Right lobe of liver (tissue), 6 donors: ENCODE measurements around the gene TOM1. TPM values are rescaled to one million over a fixed set of nuclear protein-coding genes. Genes with fewer than 3 reads are reported as not detected.

Experiments
- ATAC-seq, 4 donors: fragments of 200-7000 bp; cut with Tn5 transposase; one replicate each; pipeline ENCODE4 v1.9.1; 2020; ENCODE audit warnings: mild to moderate bottlenecking in 4 of 4, moderate library complexity in 4 of 4
- DNase-seq, 3 donors: peaks; one replicate each; pipeline ENCODE4 v3.0.0-alpha.2; 2020
- H3K27ac ChIP-seq, 3 donors: fragments of 200-600 bp; one replicate each; pipeline ENCODE4 v1.8.0; 2022
- H3K27me3 ChIP-seq, 2 donors: fragments of 200-600 bp; one replicate each; pipeline ENCODE4 v1.8.0; 2022
- H3K36me3 ChIP-seq, 4 donors: fragments of 200-600 bp; sonication (generic) in 1 of 4; one replicate each; pipeline versions ENCODE4 v1.5.1 to v1.8.0; 2017 to 2022; ENCODE audit warnings: control low read depth in 1 of 4
- H3K4me1 ChIP-seq, 4 donors: fragments of 200-600 bp; sonication (generic) in 1 of 4; one replicate each; pipeline versions ENCODE4 v1.5.1 to v1.8.0; 2017 to 2022; ENCODE audit warnings: control low read depth in 1 of 4
- H3K4me3 ChIP-seq, 3 donors: fragments of 200-600 bp; one replicate each; pipeline ENCODE4 v1.8.0; 2022
- H3K9me3 ChIP-seq, 4 donors: fragments of 200-600 bp; sonication (generic) in 1 of 4; one replicate each; pipeline versions ENCODE4 v1.5.1 to v1.8.0; 2017 to 2022; ENCODE audit warnings: control low read depth in 1 of 4
- POLR2A ChIP-seq: fragments of 450-650 bp; IDR thresholded peaks from one replicate; pipeline ENCODE4 v1.6.1; 2017; ENCODE audit warnings: antibody characterized with exemption, mild to moderate bottlenecking
- WGBS: methylation state at CpG from one replicate; pipeline ENCODE4 v1.1.6; 2018; ENCODE audit warnings: low coverage, low lambda C conversion rate; ENCODE audit not compliant: insufficient coverage; ENCODE audit errors: missing lambda C conversion rate; 5-methylcytosine and 5-hydroxymethylcytosine counted together
- intact Hi-C, 2 donors: fragments of 100-400 bp; cut with DNase I; formaldehyde crosslinking; loops; one replicate each; pipeline versions ENCODE4 v1.11.2 to v1.14.1; 2022
- total RNA-seq, 6 experiments: library from RNA; depleted of rRNA in 2 of 6; stranded (reverse); fragments of >200 nt in 2 of 6; fragmentation: NEBNext Ultra II Directional in 3 of 6; extraction: Animal tissue kit (Norgen Biotek cat#: 25700) in 3 of 6; gene quantifications; one replicate each; pipeline versions ENCODE4 v1.1.0 to v1.2.4, GENCODE V29; 2016 to 2023
- TF ChIP-seq, protein P1 (sequence below), 4 donors: fragments of 200-600 bp in 3 of 4; fragments of 450-650 bp in 1 of 4; IDR thresholded peaks; one replicate each; pipeline versions ENCODE4 v1.5.1 to v1.8.0; 2016 to 2022; ENCODE audit warnings: antibody characterized with exemption in 4 of 4, mild to moderate bottlenecking in 2 of 4
- donor health status: DM: no; HTN: yes; CAD: no.
- donor health status: DM: no; HTN: no; CAD: no.
- donor health status: DM: no; HTN: no; CAD: no.
- donor health status: DM: no; HTN: yes; CAD: no.
- donor health status: DM: no; HTN: yes; CAD: no.

Gene TOM1
- total RNA-seq, 6 experiments from 2014 or later = 45.0 to 124 (median 54.0) TPM

DNA sequence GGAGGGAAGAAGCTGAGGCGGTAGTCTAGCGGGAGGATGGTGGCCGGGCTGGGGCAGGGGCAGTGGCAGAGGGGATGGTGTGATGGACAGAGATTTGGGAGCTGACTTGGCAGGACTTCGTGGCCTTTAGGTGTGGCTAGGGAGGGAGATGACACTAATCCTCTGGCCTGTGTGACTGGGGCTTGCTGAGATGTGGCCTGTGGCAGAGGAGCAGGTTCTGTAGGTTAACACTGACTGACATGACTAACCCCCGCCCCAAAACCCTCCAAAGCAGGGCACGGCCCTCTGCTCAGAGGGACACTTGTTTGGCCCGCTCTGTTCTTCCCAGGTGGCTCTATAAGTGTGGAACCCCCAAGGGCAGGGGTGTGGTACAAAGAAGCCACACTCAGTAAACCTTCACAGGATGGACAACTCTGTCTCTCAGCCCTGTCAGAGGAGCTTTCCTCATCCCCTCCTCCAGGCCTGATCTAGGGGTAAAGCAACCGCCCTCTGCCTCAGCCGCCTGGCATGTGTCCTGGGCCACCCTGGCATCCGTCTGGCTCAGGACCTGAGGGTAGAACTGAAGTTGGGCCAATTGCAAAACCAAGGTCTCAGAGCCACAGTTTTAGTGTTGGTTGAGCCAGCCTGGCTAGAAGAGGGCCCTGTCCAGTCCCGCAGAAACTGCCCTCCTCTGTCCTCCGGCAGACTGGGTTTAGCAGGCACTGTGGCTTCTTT is 15.6 kb downstream of the TOM1 start:
- no peaks in the 10 kb centered on the region for H3K27me3 ChIP-seq
- peaks cover 0 to 63% (median 35%) of the 10 kb centered on the region in 4 donors for H3K4me1 ChIP-seq
- intact Hi-C loops = no loop called here
- no peak overlapping the region for H3K4me3 ChIP-seq
- TF ChIP-seq, protein P1, sequence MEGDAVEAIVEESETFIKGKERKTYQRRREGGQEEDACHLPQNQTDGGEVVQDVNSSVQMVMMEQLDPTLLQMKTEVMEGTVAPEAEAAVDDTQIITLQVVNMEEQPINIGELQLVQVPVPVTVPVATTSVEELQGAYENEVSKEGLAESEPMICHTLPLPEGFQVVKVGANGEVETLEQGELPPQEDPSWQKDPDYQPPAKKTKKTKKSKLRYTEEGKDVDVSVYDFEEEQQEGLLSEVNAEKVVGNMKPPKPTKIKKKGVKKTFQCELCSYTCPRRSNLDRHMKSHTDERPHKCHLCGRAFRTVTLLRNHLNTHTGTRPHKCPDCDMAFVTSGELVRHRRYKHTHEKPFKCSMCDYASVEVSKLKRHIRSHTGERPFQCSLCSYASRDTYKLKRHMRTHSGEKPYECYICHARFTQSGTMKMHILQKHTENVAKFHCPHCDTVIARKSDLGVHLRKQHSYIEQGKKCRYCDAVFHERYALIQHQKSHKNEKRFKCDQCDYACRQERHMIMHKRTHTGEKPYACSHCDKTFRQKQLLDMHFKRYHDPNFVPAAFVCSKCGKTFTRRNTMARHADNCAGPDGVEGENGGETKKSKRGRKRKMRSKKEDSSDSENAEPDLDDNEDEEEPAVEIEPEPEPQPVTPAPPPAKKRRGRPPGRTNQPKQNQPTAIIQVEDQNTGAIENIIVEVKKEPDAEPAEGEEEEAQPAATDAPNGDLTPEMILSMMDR (IDR thresholded peaks at IDR 0.05) = no peak
- TF ChIP-seq POLR2A = no peak
- no peaks in the 10 kb centered on the region for H3K9me3 ChIP-seq
- 60% methylated on average over 3 of the region's 12 CpGs for WGBS
- ATAC-seq = peak; percentile 52 to 79 (median 78)
- H3K36me3 ChIP-seq = peaks cover 0 to 28% (median 8%) of the 10 kb centered on the region in 4 donors
- peak overlapping the region in 2 of 3 donors; percentile 62 to 74 for H3K27ac ChIP-seq
- DNase-seq = peak; percentile 78 to 91 (median 88)

DNA sequence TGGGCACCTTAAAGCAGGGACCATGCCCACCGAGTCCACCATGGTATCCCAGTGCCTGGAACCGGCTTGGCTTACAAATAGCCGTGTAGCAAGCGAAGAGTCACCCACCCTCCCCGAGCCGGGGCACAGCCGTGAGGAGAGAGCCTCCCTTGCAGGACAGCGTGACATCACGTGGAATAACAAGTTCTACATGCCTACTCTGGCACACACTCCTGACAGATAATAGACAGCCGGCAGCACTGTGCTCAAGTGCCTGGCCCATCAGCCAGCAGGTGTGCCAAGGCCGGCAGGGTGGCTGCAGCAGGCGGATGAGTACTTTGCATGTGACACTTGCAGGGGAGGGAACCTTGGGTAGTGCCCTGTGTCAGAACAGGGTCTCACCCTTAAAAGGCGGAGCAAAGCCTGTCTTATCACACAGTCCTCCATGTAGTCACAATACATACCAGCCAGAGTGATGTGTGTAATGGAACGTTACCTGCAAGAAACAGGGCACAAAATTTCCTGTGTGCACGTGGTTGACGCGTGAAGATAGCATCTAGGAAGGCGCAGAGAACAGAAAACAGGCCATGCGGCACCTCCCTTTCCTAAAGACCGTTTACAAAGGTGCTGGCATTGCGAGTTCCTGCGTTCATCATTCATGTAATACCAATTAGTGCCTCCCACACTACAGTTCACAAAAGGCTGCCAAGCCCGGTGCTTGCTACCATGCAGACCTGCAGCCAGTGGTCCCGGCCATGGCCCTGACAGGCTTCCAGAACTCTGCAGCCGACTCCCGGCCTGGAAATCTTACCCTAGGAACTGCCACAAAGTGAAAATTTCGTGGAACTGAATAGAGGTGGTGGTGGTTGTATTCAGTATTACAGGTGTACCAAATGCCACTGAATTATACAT is 16.4 kb downstream of the TOM1 start:
- 38% methylated on average over 10 of the region's 27 CpGs for WGBS
- ATAC-seq (peak; percentile 12 to 56 (median 40)), DNase-seq (peak in 1 of 3 donors; percentile 72)
- H3K4me1 ChIP-seq = peaks cover 0 to 55% (median 31%) of the 10 kb centered on the region in 4 donors
- no peaks in the 10 kb centered on the region for H3K27me3 ChIP-seq
- intact Hi-C loops = no loop called here
- peak overlapping the region in 2 of 3 donors; percentile 62 to 74 for H3K27ac ChIP-seq
- H3K36me3 ChIP-seq = peaks cover 0 to 28% (median 8%) of the 10 kb centered on the region in 4 donors
- TF ChIP-seq, protein P1 (IDR thresholded peaks at IDR 0.05) = no peak
- TF ChIP-seq POLR2A = no peak
- H3K9me3 ChIP-seq = no peaks in the 10 kb centered on the region
- no peak overlapping the region for H3K4me3 ChIP-seq

DNA sequence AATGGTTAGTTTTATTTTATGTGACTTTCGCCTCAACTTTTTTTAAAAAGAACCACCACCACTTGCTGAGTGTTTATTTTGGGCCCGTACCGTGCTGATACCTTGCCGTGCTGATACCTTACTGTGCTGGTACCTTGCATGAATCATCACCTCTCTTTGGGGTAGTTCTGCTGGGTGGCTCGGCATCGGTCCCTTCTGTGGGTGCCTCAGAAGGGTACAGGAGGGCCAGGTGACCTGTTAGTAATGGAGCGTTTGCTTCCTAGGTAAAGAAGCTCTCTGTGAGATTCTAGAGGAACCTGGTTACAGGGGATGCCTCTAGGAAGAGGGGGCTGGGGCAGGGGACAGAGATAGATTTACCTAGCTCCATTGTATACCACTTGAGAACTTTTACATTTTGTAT is 17.1 kb downstream of the TOM1 start:
- Histone ChIP-seq H3K36me3 (peaks cover 0 to 28% (median 8%) of the 10 kb centered on the region in 4 donors), H3K27me3 (no peaks in the 10 kb centered on the region), H3K27ac (no peak overlapping the region), H3K9me3 (no peaks in the 10 kb centered on the region), H3K4me3 (no peak overlapping the region), H3K4me1 (peaks cover 0 to 50% (median 27%) of the 10 kb centered on the region in 4 donors)
- ATAC-seq (no peak), DNase-seq (no peak)
- 99% methylated on average over 7 of the region's 7 CpGs for WGBS
- intact Hi-C loops = no loop called here
- TF ChIP-seq POLR2A = no peak
- TF ChIP-seq, protein P1 (IDR thresholded peaks at IDR 0.05) = no peak

DNA sequence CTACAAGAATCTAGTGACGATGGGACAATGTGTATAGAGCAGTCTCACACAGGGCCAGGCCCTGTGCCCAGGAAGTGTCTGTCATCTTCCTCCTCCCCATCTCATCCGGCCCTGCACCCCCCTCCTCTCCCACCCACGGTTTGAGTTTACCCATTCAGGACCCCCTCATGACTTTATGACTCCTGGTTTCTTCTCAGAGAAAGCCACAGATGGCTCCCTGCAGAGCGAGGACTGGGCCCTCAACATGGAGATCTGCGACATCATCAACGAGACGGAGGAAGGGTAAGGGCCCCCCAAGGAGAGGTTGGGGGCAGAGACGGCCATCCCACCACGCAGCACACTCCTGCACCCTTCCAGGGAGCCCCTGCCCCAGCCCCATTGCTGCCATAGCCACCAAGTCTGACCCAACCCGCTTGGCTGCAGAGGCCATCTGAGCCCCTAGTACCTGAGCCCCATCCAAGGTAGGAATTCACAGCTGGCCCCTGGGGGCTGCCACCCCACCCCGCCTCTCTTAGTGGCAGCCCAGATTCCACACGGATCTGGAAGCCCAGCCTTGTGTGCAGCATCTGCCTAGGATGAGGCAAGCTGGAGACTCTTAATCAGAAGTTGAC is 18.1 kb downstream of the TOM1 start:
- Histone ChIP-seq H3K4me1 (peaks cover 0 to 47% (median 23%) of the 10 kb centered on the region in 4 donors), H3K9me3 (no peaks in the 10 kb centered on the region), H3K36me3 (peaks cover 0 to 36% (median 8%) of the 10 kb centered on the region in 4 donors), H3K4me3 (no peak overlapping the region), H3K27me3 (no peaks in the 10 kb centered on the region), H3K27ac (no peak overlapping the region)
- ATAC-seq (no peak), DNase-seq (no peak)
- WGBS = 86% methylated on average over 3 of the region's 12 CpGs
- intact Hi-C loops = no loop called here
- TF ChIP-seq, protein P1 (IDR thresholded peaks at IDR 0.05) = no peak
- no peak for TF ChIP-seq POLR2A
